Ascending aorta (tissue), 2 donors: ENCODE data around the gene KLHL22. TPM values are rescaled to one million over a fixed set of nuclear protein-coding genes. Genes with fewer than 3 reads are reported as not detected.
"Not testable (repeated sequence)": the region's sequence is repeated elsewhere in the genome, so short reads cannot be mapped to it uniquely, and the experiment has no call there.

Experiments used
- DNase-seq, 2 donors: peaks; one replicate each; pipeline ENCODE4 v3.0.0-alpha.2; 2019; ENCODE audit warnings: low spot score in 2 of 2
- H3K27ac ChIP-seq, 2 donors: fragments of 200-600 bp; sonication (generic); one replicate each; pipeline ENCODE4 v1.5.1; 2016 to 2017; ENCODE audit warnings: mild to moderate bottlenecking in 1 of 2
- H3K27me3 ChIP-seq: fragments of 200-600 bp; sonication (generic); one replicate; pipeline ENCODE4 v1.5.1; 2017
- H3K36me3 ChIP-seq, 2 donors: fragments of 200-600 bp; sonication (generic); one replicate each; pipeline ENCODE4 v1.5.1; 2016
- H3K4me1 ChIP-seq, 2 donors: fragments of 200-600 bp; sonication (generic); one replicate each; pipeline ENCODE4 v1.5.1; 2016 to 2017; ENCODE audit warnings: mild to moderate bottlenecking in 1 of 2
- H3K4me3 ChIP-seq, 2 donors: fragments of 200-600 bp; sonication (generic); one replicate each; pipeline ENCODE4 v1.5.1; 2016 to 2017; ENCODE audit warnings: mild to moderate bottlenecking in 1 of 2
- H3K9me3 ChIP-seq, 2 donors: fragments of 200-600 bp; sonication (generic); one replicate each; pipeline ENCODE4 v1.5.1; 2016
- intact Hi-C: fragments of 100-400 bp; cut with DNase I; formaldehyde crosslinking; loops from one replicate; pipeline ENCODE4 v1.15.1; 2023
- total RNA-seq: library from RNA; depleted of rRNA; stranded (reverse); fragments of >200 nt; gene quantifications from one replicate; pipeline ENCODE4 v1.1.0, GENCODE V29; 2016
- TF ChIP-seq, protein P1 (sequence below), 3 experiments: fragments of 200-600 bp in 2 of 3; fragments of 450-650 bp in 1 of 3; sonication (generic) in 2 of 3; IDR thresholded peaks; one replicate each; pipeline ENCODE4 v1.5.1; 2016 to 2019; ENCODE audit warnings: antibody characterized with exemption in 3 of 3, mild to moderate bottlenecking in 1 of 3, moderate library complexity in 1 of 3

Gene KLHL22
- total RNA-seq, 1 donor from 2014 or later = 63.8 TPM

DNA sequence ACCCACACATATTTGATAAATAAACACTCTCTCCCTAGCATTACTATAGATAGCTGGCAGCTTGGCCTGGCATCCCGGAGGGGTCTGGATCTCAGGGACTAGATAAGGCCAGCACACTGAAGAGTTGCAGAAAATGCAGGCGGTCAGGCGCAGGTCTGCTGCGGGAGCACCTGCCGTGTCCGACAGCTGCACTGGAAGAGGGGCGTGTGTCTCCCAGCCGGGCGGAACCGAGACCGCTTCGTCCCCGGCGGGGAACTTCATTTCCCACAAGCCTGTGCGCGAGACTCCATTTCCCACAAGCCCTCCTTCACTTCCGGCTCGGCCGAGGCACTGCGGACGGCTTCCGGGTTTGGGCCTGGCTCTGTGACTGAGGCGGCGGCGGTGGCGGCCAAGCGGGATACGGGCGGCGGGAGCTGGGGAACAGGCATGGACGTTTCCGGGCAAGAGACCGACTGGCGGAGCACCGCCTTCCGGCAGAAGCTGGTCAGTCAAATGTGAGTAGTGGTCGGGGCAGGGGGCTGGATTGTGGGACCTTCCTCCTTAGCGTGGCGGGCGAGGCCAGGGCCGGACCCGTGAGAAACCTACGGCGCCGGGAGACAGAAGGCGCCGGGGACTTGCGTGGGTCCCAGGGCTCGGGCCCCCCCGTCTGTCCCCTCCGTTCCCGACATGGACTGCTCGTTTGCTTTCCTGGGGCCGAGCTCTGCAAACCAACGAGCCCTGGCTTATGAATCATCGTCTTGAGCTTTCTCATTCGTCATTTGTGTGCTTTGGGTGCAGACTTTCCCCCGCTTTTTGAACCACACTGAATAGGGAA is 11.9 kb upstream of the KLHL22 start, which contains the start of gene MED15:
Gene MED15 (plus strand): TSS at position 358 of the 814 bp plus-strand sequence. CDS start 69 bp downstream, at position 427.
- Histone ChIP-seq H3K4me3 (peak within 1 kb of the TSS; percentile 76 to 85), H3K27ac (peak within 1 kb of the TSS; percentile 98), H3K4me1 (peaks cover 12 to 27% of the 10 kb centered on the region in 2 donors), H3K27me3 (no peaks in the 10 kb centered on the region), H3K9me3 (no peaks in the 10 kb centered on the region), H3K36me3 (peaks cover 0 to under 1% of the 10 kb centered on the region in 2 donors)
- TF ChIP-seq, protein P1, sequence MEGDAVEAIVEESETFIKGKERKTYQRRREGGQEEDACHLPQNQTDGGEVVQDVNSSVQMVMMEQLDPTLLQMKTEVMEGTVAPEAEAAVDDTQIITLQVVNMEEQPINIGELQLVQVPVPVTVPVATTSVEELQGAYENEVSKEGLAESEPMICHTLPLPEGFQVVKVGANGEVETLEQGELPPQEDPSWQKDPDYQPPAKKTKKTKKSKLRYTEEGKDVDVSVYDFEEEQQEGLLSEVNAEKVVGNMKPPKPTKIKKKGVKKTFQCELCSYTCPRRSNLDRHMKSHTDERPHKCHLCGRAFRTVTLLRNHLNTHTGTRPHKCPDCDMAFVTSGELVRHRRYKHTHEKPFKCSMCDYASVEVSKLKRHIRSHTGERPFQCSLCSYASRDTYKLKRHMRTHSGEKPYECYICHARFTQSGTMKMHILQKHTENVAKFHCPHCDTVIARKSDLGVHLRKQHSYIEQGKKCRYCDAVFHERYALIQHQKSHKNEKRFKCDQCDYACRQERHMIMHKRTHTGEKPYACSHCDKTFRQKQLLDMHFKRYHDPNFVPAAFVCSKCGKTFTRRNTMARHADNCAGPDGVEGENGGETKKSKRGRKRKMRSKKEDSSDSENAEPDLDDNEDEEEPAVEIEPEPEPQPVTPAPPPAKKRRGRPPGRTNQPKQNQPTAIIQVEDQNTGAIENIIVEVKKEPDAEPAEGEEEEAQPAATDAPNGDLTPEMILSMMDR (IDR thresholded peaks at IDR 0.05) = no peak
- intact Hi-C loops = loop anchor here (1.0 to 10.0 kb wide), 6 partner anchors 12 to 410 kb away; partner anchors contain the start of genes CRKL, KLHL22, PI4KA and SNAP29
- DNase-seq = peak; percentile 51 to 95

DNA sequence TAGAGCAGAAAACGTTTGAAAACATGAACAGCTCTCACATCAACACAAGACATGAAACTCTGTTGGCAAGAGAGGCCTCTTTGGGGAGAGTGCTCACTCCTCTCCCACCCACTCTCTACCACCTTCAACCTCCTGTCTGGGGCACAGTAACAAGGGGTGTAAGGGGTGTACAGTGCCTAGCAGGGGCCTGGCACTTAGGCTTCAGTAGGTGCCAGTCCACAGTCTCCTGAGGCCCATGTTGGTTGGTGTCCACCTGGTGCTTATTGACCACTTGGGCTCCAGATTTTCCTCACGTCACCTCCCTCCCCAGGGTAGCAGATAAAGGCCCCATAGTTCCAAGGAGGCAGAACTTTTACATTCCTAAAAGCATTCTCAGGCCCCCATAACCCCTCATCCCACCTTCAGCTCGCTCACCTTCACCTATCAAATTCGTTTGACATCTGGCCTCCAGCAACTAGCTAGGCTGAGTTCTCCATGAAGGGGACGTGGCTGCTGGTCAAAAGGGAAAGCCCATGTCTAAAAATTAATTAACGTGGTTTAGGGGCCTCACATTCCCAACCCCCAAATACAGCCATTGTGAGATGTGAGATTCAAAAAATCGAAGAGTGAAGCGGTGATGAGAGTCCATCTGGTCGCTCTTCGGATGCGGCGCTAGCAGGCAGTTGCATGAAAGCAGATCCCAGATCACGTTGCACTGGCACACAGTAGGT is 11.1 kb upstream of the KLHL22 start:
- TF ChIP-seq, protein P1 (IDR thresholded peaks at IDR 0.05) = no peak
- H3K27ac ChIP-seq = peak overlapping the region; percentile 98
- no peaks in the 10 kb centered on the region for H3K27me3 ChIP-seq
- no peak for DNase-seq
- peaks cover 12 to 25% of the 10 kb centered on the region in 2 donors for H3K4me1 ChIP-seq
- intact Hi-C loops = loop anchor here (1.0 to 10.0 kb wide), 6 partner anchors 11 to 411 kb away; partner anchors contain the start of genes CRKL, KLHL22, PI4KA and SNAP29
- no peaks in the 10 kb centered on the region for H3K9me3 ChIP-seq
- H3K36me3 ChIP-seq = peaks cover 0 to 3% of the 10 kb centered on the region in 2 donors
- H3K4me3 ChIP-seq = peak overlapping the region; percentile 76 to 85

DNA sequence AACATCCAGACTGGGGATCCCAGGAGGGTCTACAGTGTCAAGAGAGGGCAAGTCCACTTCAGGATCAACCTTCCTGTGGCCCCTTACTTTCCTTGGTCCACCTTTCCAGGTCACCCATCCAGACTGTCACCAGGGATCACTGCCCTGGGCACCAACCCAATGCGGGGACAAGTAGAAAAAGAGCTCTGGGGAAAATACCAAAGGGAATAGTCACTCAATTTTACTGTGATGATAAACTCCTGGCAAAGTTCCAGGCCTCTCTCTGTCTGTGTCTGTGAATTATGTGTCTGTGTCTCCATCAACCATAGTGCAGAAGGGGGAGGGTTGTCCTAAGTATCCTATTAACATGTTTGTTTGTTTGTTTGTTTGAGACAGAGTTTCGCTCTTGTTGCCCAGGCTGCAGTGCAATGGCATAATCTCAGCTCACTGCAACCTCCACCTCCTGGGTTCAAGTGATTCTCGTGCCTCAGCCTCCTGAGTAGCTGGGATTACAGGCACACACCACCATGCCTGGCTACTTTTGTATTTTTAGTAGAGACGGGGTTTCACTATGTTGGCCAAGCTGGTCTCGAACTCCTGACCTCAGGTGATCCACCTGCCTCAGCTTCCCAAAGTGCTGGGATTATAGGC is 8.8 kb upstream of the KLHL22 start:
- peaks cover 8 to 14% of the 10 kb centered on the region in 2 donors for H3K36me3 ChIP-seq
- not testable (repeated sequence) for DNase-seq, H3K27me3 ChIP-seq, H3K27ac ChIP-seq, H3K9me3 ChIP-seq, H3K4me1 ChIP-seq, H3K4me3 ChIP-seq
- intact Hi-C loops = loop anchor here (10.0 kb wide), 1 partner anchor 370 kb away; the partner anchor contains the start of gene ZDHHC8

DNA sequence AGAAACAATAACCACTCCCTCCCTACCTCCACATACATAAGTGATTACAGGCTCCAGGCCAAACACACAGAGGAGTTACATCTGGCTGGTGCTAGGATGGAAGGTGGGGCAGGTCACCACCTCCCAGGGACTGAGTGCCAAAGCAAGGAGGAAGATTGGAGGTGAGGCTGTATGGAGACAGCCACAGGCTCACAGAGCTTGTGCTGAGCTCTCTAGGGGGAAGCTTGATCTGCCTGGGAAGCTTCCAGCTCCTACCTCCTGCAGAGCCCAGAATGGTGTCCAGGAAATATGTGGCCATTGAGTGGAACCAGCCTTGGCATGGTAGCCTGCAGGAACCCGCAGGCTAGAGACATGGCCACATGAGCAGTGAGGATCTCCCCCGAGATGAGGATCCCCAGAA is 8.2 kb upstream of the KLHL22 start:
- no peak for DNase-seq
- H3K27ac ChIP-seq = no peak overlapping the region
- H3K4me3 ChIP-seq = no peak overlapping the region
- TF ChIP-seq, protein P1 (IDR thresholded peaks at IDR 0.05) = no peak
- H3K9me3 ChIP-seq = no peaks in the 10 kb centered on the region
- H3K4me1 ChIP-seq = peaks cover 1 to 2% of the 10 kb centered on the region in 2 donors
- intact Hi-C loops = loop anchor here (10.0 kb wide), 1 partner anchor 369 kb away; the partner anchor contains the start of gene ZDHHC8
- peaks cover 8 to 14% of the 10 kb centered on the region in 2 donors for H3K36me3 ChIP-seq
- no peaks in the 10 kb centered on the region for H3K27me3 ChIP-seq

DNA sequence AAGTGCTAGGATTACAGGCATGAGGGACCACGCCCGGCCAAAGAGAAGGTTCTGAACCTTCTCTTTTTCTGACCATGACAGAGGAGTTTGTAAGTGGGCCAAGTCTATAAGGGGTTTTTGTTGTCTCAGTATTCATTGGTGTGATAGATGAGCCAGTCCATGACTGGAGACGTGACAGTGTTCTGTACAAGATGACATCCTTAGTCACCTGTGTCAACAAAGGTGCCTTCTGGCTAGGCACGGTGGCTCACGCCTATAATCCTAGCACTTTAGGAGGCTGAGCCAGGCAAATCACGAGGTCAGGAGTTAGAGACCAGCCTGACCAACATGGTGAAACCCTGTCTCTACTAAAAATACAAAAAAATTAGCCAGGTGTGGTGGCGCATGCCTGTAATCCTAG is 4.2 kb upstream of the KLHL22 start:
- Histone ChIP-seq H3K27ac (no peak overlapping the region), H3K4me3 (no peak overlapping the region), H3K4me1 (peaks cover 0 to 10% of the 10 kb centered on the region in 2 donors), H3K9me3 (no peaks in the 10 kb centered on the region), H3K27me3 (no peaks in the 10 kb centered on the region), H3K36me3 (peaks cover 8 to 14% of the 10 kb centered on the region in 2 donors)
- no peak for DNase-seq
- intact Hi-C loops = loop anchor here (5.0 to 10.0 kb wide), 2 partner anchors 203 to 365 kb away; partner anchors contain the start of gene ZDHHC8
- TF ChIP-seq, protein P1 (IDR thresholded peaks at IDR 0.05) = no peak
